Right renal pelvis (tissue), 4 donors: ENCODE results near the gene PARD3. TPM values are rescaled to one million over a fixed set of nuclear protein-coding genes. Genes with fewer than 3 reads are reported as not detected.

Source experiments
- DNase-seq, 4 donors: peaks; one replicate each; pipeline ENCODE4 v3.0.0-alpha.2; 2013; ENCODE audit warnings: low read depth in 4 of 4, low spot score in 3 of 4, missing footprints in 1 of 4
- polyA plus RNA-seq, 4 donors: library from polyadenylated mRNA; unstranded; fragments of 120-200 nt; gene quantifications; one replicate each; pipeline ENCODE4 v1.2.1, GENCODE V29; 2013; ENCODE audit not compliant: insufficient read length in 4 of 4

Gene PARD3
- polyA plus RNA-seq, 4 donors: 62.1 to 76.2 (median 71.3) TPM

DNA sequence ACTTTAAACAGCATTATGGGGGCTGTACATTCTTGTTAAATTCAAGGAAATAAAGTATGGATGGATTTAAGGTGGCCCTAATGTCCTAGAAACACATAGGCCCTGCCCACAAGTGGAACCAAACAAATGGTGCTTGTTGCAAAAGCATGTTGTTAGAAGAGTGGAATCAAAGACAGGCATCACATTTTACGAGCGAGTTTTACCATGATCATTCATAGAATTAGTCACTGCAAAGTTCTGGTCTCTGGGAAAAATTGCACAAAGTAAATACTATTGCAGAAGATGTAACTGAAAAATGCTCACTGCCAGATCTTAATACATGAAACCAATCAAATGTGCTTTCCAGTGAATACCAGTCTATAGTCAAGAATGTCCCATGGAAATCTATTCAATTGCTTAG, 677.1 kb downstream of the PARD3 start:
- no peak for DNase-seq

- DNase-seq: no peak
Measured at GRCh38 chr10:34137201-34137600, 677.9 kb downstream of the PARD3 start.

DNA sequence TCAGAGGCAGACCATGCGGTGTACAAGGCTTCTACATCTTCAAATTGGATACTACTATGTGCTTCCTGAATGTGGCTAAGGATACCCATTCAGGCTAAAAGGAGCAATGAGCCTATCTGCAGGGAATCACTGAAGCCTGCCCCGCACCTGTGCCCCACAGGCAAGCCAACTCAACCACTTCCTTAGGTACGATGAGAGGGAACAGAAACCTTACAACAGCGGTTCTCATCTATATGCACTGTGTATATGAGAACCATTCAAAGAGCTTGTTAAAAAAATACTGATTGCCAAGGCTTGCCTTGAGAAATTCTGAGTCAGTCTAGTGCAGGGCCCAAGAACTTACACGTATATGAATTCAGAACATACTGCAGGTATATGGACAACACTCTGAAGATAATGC, 679.6 kb downstream of the PARD3 start:
- no peak for DNase-seq

GRCh38 chr10:34134602-34135001, 680.5 kb downstream of the PARD3 start:
- no peak for DNase-seq

DNA sequence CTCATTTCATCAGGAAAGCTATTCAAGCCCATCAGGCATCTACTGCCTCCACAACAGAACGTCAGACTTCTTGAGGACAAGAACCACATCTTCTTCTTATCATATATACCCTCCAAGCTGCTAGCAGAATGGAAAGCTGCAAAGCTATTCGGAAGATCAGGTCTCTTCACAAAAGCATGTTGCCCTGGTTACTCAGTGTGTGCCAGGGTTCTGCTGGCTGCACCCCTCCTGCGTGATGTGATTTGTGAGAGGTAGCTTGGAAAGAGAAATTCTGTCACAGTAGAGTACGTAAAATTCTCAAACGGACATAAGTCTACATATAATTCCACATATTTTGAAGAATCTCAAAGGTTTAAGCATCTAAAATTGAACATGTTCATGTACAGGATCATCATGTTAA, 681.7 kb downstream of the PARD3 start:
- DNase-seq: no peak

DNA sequence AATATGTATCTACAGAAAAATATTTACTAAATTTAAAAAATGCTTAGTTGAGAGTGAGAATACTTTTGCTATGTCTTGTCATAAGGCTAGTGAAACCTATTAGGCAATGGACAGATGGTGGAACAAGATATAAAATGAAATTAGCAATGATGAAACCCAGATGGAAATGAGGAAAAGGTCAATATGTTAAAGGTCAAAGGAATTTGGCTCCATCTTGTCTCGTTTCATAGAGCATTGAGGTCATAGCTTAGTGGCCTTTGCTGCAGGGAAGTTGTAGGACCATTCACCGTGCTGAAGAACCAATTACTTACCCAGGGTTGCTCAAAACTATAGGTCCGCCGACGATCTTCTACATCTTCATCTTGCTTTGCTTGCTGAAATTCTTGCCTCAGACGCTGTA, 683.9 kb downstream of the PARD3 start:
- no peak for DNase-seq

GRCh38 chr10:34127676-34128075, 687.4 kb downstream of the PARD3 start:
- no peak for DNase-seq

DNA sequence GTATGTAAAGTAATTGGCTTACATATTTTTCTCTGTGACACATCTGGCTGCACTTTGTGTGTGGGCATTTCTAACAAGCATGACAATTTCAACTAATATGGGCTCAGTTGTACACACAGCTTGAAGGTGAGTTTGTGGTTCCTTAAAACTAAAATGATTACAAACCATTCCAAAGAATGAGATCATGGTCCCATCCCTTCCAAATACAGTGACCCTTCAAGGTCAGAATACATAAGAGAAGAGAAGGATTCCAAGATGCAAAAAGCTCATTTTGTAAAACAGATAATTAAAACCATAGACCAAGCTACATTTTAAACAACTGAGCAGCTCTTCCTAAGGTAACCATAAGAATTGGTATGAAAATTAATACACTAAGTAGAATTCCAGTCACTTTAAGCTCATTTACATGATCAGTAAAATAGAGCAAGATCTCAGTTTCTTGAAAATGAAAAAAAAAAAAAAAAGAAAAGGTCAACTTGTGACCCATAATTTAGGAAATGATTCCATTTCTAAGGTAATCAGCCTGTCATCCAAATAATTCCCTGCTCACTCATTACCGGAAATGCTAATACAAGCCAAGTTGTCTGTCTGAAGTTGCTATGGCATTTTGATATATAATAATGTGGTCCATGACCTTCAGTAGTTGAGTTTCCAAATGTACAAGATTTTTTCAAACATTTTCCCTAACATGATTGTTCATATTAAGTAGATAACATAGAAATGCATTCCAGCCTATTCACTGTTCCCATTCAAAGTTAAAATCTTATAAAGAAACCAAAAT, 688.5 kb downstream of the PARD3 start:
- no peak for DNase-seq

DNA sequence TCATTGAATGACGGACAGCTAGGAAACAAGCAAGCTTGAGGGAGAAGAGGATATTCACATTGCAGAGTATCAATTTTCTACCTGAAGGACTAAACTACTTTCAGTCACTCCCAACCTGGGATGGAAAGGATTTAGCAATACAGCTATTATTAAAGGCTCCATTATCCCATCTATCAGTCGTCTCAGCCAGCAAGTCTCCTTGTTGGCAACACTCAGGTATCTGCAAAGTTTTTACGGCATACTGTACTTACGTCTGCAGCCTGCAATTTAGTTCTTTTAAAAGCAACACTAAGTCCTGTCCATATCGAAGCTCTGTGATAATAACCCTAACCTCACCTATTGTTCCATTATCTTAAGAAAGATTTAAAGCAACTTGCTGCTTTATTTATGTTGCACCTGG, 689.4 kb downstream of the PARD3 start:
- DNase-seq: no peak

DNA sequence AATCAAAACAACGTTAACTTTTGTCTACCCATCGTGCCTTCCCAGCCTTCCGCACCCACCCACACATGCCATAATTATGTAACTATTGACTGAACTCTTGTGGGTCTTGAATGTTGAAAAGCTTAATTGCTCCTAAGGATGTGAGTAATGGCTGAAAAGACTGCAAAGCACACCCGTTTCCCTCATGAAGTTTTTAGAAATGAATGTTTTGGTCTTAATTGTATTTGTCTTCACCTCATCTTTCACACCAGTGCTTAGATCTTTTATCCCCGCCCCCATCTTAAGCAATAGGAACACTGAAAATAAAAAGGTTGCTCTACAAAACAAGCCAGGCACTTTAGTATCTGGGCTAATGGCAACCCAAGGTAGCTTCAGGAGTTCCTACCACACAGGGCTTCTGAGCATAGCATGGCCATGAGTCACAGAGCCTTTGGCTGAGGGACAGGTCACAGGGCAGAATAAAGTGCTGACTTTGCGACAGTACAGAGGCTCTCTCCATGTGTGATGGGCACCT, 690.5 kb downstream of the PARD3 start:
- DNase-seq: no peak

DNA sequence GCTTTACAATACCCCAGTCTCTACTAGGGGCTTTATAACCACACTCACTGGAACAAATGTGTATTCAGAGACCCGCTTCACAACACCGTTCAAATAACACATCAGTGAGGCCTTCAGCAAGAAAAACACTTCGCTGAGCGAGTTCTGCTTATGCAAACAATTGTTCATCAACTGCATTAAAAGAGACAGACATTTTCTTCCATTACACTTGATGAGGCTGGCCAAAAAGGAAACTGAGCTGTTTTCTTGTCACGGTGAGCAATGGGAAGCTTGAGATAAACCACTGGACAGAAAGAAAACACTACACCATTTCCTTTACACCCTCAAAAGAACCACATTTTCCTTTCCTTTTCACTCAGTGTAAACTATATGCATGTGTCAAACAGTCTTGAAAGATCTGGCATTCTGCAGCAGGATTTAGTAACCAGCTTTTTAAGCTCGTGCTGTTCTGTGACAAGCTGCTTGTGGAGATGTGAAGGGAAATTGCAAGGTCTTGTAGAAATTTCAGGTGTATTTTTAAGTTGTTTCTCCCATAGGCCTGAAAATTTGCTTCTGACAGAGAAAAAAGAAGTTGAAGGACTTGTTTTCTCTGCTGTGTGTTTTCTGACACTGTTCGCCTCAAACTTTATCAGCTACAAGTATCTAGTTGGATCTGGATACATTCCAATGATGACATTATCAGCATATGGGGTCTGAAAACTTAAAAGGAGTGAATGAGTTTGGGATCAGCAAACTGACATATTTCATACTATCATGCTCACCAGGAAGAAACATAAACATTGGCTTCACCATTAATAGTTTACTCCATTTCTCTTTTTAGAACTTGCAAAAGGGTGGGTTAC, 693.1 kb downstream of the PARD3 start:
- DNase-seq: no peak

GRCh38 chr10:34121125-34121753, 693.9 kb downstream of the PARD3 start:
- DNase-seq: no peak

DNA sequence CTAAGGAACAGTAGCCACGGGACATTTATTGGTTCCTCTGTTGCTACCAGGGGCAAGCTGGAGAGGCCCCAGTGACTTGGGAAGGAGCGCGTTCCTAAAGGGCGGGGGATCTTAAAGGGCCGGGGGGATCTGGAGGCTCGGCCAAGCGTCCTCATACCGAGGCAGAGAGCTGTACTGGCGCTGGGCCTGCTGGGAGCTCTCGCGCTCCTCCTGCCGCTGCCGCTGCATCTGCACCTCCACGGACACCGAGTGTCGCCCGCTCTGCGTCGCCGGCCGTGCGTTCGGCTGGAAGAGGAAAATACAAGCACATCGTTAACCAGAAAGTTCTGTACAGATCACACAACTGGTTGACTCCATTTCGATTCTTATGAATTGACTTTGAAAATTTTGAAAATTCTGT, 695.6 kb downstream of the PARD3 start:
- DNase-seq: no peak

DNA sequence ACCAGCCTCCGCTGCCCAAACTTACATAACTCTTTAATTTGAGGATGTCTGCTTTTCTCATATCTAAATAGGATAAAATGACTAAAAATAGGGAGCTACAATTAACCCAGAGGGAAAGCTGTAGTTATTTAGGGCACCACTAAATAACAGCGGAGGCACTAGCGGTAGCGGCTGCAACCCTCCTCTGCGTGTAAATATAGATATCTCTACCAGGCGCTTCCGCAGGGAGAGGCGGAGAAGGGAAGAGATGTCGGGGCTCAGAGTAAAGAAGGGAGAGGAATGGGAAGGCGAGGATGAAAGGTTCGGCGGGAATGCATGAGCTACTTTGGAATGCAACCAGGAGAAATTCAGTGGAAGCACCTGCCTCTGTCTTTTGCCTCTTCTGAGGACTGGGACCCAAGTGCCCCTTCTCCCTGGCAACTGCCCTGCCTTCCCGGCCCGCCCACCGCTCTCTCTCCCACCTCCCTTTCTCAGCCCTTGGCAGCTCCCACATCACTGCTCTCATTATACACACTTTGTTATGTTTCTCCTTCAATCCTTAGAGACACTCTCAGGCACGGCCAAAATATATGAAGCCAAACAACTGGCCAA, 698.3 kb downstream of the PARD3 start:
- DNase-seq: no peak

DNA sequence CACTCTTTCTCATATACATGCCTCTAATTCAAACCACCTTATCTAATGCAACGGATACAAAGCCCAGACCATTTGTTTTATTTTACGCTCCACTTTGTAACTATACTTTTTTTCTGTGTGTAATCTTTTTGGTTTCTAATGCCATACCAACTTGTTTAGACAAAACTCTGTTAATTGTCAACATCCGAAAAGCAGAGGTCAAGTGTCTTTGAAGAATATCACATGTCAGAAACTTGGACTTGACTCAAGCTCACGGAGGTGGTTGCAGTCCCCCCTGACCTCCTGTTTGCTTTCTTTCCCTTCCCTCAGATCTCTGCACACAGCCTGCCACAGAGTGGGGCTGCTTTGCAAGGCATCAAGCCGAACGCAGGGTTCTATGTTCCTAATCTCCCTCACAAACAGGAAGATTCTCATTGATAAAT, 698.9 kb downstream of the PARD3 start:
- DNase-seq: no peak

DNA sequence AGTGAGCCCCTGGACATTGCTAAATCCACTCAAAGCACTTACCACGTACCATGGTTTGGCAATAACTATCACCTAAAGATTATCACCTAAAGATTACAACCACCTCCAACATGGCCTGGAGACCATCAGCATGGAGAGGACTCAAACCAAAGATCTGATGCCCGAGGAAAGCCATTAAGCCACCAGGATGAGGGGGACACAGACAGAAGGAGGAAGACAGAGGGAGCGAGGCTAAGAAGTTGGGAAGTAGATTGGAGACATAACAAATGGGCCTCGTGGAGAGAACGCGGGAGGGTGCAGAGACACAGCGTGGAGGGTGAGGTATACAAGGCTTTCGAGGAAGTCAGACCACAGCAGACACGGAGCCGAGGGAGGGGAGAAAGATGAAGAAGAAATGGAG, 700.2 kb downstream of the PARD3 start:
- no peak for DNase-seq

- DNase-seq: no peak
Measured at GRCh38 chr10:34113504-34114225, 701.4 kb downstream of the PARD3 start.

- DNase-seq: no peak
Measured at GRCh38 chr10:34112171-34112782, 702.8 kb downstream of the PARD3 start.

DNA sequence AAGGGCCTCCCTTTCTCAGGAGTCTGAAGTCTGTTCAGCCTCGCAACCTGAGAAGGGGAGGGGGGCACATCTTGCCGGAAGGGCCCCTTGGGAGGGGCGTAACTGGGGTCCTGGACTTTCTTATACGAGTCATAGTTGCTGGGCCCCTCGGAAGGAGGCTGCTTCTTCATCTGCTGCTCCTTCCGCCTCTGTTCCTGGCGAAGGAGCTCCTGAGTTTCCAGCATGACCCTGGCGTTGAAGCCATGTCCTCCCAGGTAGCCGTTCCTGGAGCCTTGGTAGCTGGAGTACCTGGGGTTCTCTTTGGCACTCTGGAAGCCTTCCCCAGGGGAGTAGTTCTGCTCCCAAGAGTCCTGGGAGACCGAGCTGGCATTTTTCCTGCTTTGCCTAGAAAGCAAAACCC, 703.9 kb downstream of the PARD3 start:
- no peak for DNase-seq
